Measurements from ENCODE around the gene TAS1R2.

Gene TAS1R2

DNA sequence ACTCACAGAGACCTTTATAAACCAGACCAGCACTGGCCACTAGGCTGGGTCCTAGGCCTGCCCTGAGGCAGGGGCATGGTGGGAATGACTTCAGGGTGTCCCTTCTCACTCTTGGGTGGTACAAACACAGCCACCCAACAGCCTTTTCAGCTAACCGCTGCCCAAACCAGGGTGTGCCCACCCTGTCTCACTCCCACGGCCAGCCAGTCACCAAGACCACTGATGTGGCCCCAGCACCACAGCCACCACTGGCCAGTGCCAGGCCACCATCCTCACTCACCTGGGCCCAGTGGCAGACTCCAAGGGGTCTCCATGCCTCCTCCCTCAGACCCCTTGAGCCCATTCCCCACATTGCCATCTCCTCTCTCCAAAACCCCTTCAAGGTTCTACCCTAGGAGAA lies 27.8 kb downstream of the TAS1R2 start:
- DNase-seq (ENCODE audit: low read depth): no peak
- TF ChIP-seq, protein P1, sequence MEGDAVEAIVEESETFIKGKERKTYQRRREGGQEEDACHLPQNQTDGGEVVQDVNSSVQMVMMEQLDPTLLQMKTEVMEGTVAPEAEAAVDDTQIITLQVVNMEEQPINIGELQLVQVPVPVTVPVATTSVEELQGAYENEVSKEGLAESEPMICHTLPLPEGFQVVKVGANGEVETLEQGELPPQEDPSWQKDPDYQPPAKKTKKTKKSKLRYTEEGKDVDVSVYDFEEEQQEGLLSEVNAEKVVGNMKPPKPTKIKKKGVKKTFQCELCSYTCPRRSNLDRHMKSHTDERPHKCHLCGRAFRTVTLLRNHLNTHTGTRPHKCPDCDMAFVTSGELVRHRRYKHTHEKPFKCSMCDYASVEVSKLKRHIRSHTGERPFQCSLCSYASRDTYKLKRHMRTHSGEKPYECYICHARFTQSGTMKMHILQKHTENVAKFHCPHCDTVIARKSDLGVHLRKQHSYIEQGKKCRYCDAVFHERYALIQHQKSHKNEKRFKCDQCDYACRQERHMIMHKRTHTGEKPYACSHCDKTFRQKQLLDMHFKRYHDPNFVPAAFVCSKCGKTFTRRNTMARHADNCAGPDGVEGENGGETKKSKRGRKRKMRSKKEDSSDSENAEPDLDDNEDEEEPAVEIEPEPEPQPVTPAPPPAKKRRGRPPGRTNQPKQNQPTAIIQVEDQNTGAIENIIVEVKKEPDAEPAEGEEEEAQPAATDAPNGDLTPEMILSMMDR (IDR thresholded peaks at IDR 0.05; ENCODE audit: low read depth, low read length, missing control alignments): no peak
- in situ Hi-C loops (cut with HindIII; ENCODE audit: low sequenced_read_pairs): loop anchor here (25.0 kb wide), 1 partner anchor 244 kb away; no protein-coding TSS in a partner anchor
- no peak overlapping the region for H3K4me3 ChIP-seq (ENCODE audit: low read depth, low read length)

DNA sequence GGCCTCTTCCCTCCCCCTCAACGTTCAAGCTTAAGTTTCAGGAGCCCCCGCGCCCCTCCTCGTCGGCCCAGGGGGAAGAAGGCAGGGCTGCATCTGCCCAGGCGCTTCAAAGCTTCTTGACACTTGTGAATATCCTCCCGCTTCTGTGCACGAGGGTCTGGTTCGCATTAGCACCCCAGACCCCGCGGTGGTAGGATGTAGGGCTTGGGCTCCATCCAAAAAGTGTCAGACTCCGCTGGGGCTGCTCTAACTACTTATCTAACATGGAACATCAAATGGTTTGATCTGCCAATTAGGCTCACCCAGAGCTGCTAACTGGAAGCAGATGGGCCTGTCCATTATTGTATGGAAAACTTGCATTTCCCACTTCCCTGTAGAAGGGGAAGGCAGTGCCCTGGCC lies 28.9 kb downstream of the TAS1R2 start:
- TF ChIP-seq, protein P1 (IDR thresholded peaks at IDR 0.05; ENCODE audit: low read depth, low read length, missing control alignments): no peak

DNA sequence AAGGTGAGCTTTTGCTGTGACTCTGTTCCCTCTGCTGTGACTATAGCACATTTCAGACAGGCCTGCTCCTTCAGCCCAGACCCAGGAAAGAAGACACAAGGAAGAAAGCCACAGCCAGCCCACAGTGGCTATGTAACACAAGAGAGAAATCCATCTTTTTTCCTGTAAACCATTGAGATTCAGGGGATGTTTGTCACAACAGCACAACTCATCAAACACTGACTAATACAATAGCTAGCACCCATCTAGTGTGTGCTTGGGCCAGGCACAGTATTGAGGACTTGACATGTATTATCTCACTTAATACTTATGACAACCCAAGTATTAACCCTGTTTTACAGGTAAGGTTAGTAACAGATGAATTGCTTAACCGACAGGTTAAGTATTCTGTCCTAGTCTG lies 29.8 kb downstream of the TAS1R2 start:
- TF ChIP-seq, protein P1 (IDR thresholded peaks at IDR 0.05; ENCODE audit: low read depth, low read length, missing control alignments): no peak
- DNase-seq (ENCODE audit: low read depth): no peak
- H3K4me3 ChIP-seq (ENCODE audit: low read depth, low read length): no peak overlapping the region
- in situ Hi-C loops (cut with HindIII; ENCODE audit: low sequenced_read_pairs): loop anchor here (25.0 kb wide), 1 partner anchor 242 kb away; no protein-coding TSS in a partner anchor

More for the DNA sequence above, 28.9 kb downstream of the TAS1R2 start:
- in situ Hi-C loops (cut with HindIII; ENCODE audit: low sequenced_read_pairs): loop anchor here (25.0 kb wide), 1 partner anchor 243 kb away; no protein-coding TSS in a partner anchor
- DNase-seq (ENCODE audit: low read depth): no peak
- H3K4me3 ChIP-seq (ENCODE audit: low read depth, low read length): no peak overlapping the region

DNA sequence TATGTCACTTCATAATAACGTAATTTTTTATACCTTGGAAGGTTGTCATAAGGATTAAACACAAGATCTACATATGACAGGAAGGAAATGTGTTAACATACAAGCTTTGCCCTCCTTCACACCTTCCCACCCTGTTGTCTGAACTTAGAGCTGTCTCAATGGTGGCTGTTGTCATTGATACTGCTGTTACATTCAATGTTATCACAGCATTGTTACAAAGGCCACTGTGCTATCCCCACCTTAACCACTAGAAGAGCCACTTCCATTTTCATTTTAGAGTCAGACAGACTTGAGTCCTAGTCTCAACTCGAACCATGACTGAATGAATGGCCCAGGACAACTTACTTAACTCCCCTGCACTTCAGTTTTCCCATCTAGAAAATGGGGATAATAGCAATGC lies 31.2 kb downstream of the TAS1R2 start:
- TF ChIP-seq, protein P1 (IDR thresholded peaks at IDR 0.05; ENCODE audit: low read depth, low read length, missing control alignments): no peak
- in situ Hi-C loops (cut with HindIII; ENCODE audit: low sequenced_read_pairs): loop anchor here (25.0 kb wide), 1 partner anchor 241 kb away; no protein-coding TSS in a partner anchor
- no peak for DNase-seq (ENCODE audit: low read depth)
- H3K4me3 ChIP-seq (ENCODE audit: low read depth, low read length): no peak overlapping the region

DNA sequence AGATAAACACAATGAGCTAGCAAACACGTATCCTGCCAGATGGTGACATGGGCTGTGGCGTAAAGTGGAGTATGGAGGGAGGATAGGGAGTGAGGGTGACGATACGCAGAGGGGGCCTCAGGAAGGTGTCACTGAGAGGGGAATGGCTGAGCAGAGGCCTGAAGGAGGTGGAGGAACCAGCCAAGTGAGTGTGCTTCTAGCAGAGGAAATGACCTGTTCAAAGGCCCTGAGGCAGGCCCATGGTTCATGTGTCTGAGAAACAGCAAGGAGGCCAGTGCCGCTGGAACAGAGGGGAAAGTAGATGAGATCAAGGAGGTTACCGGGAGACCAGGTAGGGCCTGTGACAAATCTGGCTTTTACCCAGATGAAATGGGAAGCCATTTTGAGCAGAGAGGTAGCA lies 36.0 kb downstream of the TAS1R2 start:
- TF ChIP-seq, protein P1 (IDR thresholded peaks at IDR 0.05; ENCODE audit: low read depth, low read length, missing control alignments): no peak
- H3K4me3 ChIP-seq (ENCODE audit: low read depth, low read length): no peak overlapping the region
- no peak for DNase-seq (ENCODE audit: low read depth)
- in situ Hi-C loops (cut with HindIII; ENCODE audit: low sequenced_read_pairs): no loop called here

DNA sequence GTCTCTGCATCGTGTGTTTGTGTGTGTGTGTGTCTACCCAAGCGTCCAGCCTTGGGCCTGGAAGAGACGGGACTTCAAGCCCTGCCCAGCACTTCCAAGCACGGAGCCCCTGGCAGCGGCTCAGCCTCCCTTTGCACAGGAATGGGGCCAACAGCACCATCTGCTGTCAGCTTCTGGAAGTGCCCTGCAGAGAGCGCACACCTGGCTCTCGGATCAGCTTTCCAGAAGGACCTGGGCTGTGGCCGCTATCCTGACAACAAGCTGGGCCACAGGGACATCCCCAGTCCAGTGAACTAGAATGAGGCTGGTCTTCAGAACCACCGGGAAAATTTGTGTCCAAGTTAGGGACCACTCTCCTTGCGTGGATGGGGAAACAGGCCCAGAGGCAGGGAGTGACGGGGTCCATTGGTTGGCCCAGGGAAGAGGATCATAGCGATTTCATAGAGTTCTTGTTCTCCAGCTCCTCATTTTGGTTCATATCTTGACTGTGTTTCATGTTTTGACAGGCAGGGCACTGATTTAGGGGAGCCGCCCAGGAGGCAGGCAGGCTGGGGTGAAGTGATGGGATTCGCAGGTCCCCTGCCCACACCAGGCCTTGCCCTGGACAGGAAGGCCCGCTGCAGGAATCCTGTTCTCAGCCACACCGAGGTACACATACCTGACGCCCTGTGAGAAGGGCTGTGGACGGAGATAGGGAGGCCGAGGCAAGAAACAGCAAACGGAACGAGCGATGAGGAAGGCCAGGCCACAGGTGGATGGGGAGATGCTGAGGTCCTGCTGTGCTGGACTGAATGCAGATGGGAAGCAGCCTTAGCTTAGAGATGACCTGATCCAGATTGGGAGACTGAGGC lies 38.4 kb downstream of the TAS1R2 start:
- in situ Hi-C loops (cut with HindIII; ENCODE audit: low sequenced_read_pairs): no loop called here
- TF ChIP-seq, protein P1 (IDR thresholded peaks at IDR 0.05; ENCODE audit: low read depth, low read length, missing control alignments): peak; percentile 97
- DNase-seq (ENCODE audit: low read depth): peak; percentile 47

More for the DNA sequence above, 38.4 kb downstream of the TAS1R2 start:
- no peak overlapping the region for H3K4me3 ChIP-seq (ENCODE audit: low read depth, low read length)

Data from astrocyte of the cerebellum (primary cell).